Measurements from ENCODE around the gene GATA3.

DNA sequence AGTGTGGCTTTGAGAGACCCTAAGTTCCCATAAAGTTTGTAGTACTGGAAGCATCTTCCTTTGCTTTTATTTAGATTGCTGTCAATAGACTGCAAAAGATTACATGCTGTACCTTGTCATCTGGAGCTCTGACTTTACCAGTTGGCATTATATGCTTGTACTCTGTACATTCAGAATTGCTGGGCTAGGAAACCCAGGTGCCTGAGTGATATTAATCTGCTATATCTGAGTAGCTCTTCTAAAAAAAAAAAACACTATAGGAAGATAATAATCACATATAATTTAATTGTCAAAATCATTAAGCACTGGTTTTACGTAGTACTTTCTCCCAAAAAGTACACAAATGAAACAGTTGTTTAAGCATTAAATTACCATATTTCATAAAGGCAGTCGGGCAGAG, 12.3 kb downstream of the GATA3 start:
- TF ChIP-seq, protein P1, sequence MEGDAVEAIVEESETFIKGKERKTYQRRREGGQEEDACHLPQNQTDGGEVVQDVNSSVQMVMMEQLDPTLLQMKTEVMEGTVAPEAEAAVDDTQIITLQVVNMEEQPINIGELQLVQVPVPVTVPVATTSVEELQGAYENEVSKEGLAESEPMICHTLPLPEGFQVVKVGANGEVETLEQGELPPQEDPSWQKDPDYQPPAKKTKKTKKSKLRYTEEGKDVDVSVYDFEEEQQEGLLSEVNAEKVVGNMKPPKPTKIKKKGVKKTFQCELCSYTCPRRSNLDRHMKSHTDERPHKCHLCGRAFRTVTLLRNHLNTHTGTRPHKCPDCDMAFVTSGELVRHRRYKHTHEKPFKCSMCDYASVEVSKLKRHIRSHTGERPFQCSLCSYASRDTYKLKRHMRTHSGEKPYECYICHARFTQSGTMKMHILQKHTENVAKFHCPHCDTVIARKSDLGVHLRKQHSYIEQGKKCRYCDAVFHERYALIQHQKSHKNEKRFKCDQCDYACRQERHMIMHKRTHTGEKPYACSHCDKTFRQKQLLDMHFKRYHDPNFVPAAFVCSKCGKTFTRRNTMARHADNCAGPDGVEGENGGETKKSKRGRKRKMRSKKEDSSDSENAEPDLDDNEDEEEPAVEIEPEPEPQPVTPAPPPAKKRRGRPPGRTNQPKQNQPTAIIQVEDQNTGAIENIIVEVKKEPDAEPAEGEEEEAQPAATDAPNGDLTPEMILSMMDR (IDR thresholded peaks at IDR 0.05), result no peak
- TF ChIP-seq POLR2A (IDR thresholded peaks at IDR 0.05), result no peak
- no peak for TF ChIP-seq EP300 (IDR thresholded peaks at IDR 0.05)
